ENCODE data around the gene LSM6. TPM values are rescaled to one million over a fixed set of nuclear protein-coding genes. Genes with fewer than 3 reads are reported as not detected.

LSM6 gene
- total RNA-seq, 1 experiment from 2014 or later: 41.4 TPM

GRCh38 chr4:146190456-146190855, 14.9 kb downstream of the LSM6 start:
- no peaks in the 10 kb centered on the region for H3K4me1 Mint-ChIP-seq (ENCODE audit: insufficient read depth, unreplicated experiment)
- CTCF ChIA-PET: no interaction called here

DNA sequence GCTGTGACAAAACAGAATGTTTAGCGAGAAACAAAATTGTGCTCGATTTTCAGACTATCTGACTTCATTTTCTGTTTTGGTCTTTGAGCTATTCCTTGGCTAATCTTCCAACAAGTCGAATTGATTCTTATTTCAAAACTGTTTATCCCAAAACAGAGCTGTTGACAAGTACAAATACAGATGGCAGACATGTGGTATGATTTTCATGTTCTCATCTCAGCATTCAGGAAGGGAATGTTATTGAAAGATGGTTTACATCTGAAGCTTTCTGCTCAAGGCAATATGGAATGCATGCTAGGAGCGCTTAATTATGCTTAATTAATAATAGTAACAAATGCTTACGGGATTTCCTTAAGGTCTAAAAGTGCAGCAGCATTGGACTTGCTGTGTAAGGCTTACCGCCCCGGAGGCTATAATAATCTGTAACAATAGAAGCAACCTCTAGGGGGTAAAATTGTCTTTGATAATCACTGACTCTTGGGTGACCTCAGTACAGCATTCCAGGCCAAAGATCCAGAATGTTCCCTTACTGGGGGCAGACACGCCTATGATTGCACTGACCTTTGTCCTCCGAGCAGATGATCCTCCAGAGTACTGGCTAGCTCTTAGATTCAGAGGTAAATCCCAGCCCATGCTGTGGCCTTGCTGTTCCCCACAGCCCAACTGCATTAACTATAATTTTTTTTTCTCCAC, 16.4 kb downstream of the LSM6 start:
- CTCF ChIA-PET: interaction anchor here (0.7 kb wide), 1 partner anchor 608 kb away, joined by 3 read pairs; no protein-coding TSS in a partner anchor
- DNase-seq (ENCODE audit: unreplicated experiment): no peak
- no peaks in the 10 kb centered on the region for H3K27me3 Mint-ChIP-seq (ENCODE audit: insufficient read depth, unreplicated experiment)
- BruUV-seq (replicated peaks): no TSS peak
- H3K4me3 Mint-ChIP-seq (ENCODE audit: unreplicated experiment): no peak overlapping the region
- peaks cover 41% of the 10 kb centered on the region for H3K36me3 Mint-ChIP-seq (ENCODE audit: insufficient read depth, unreplicated experiment)
- H3K27ac Mint-ChIP-seq (ENCODE audit: low read depth, unreplicated experiment): peak overlapping the region; percentile 39
- intact Hi-C loops (cut with micrococcal nuclease): no loop called here
- TF ChIP-seq, protein P1, sequence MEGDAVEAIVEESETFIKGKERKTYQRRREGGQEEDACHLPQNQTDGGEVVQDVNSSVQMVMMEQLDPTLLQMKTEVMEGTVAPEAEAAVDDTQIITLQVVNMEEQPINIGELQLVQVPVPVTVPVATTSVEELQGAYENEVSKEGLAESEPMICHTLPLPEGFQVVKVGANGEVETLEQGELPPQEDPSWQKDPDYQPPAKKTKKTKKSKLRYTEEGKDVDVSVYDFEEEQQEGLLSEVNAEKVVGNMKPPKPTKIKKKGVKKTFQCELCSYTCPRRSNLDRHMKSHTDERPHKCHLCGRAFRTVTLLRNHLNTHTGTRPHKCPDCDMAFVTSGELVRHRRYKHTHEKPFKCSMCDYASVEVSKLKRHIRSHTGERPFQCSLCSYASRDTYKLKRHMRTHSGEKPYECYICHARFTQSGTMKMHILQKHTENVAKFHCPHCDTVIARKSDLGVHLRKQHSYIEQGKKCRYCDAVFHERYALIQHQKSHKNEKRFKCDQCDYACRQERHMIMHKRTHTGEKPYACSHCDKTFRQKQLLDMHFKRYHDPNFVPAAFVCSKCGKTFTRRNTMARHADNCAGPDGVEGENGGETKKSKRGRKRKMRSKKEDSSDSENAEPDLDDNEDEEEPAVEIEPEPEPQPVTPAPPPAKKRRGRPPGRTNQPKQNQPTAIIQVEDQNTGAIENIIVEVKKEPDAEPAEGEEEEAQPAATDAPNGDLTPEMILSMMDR (IDR thresholded peaks at IDR 0.05; ENCODE audit: unreplicated experiment): no peak
- POLR2A ChIA-PET: no interaction called here
- no peaks in the 10 kb centered on the region for H3K4me1 Mint-ChIP-seq (ENCODE audit: insufficient read depth, unreplicated experiment)
- no peaks in the 10 kb centered on the region for H3K9me3 Mint-ChIP-seq (ENCODE audit: unreplicated experiment)

More at GRCh38 chr4:146190456-146190855, 14.9 kb downstream of the LSM6 start:
- Mint-ChIP-seq H3K27me3 (ENCODE audit: insufficient read depth, unreplicated experiment) (no peaks in the 10 kb centered on the region), H3K4me3 (ENCODE audit: unreplicated experiment) (no peak overlapping the region), H3K27ac (ENCODE audit: low read depth, unreplicated experiment) (no peak overlapping the region), H3K36me3 (ENCODE audit: insufficient read depth, unreplicated experiment) (peaks cover 52% of the 10 kb centered on the region), H3K9me3 (ENCODE audit: unreplicated experiment) (no peaks in the 10 kb centered on the region)
- POLR2A ChIA-PET: no interaction called here
- DNase-seq (ENCODE audit: unreplicated experiment): no peak
- BruUV-seq (replicated peaks): no TSS peak
- intact Hi-C loops (cut with micrococcal nuclease): no loop called here
- TF ChIP-seq, protein P1 (IDR thresholded peaks at IDR 0.05; ENCODE audit: unreplicated experiment): no peak

- Mint-ChIP-seq H3K4me3 (ENCODE audit: unreplicated experiment) (no peak overlapping the region), H3K27me3 (ENCODE audit: insufficient read depth, unreplicated experiment) (no peaks in the 10 kb centered on the region), H3K36me3 (ENCODE audit: insufficient read depth, unreplicated experiment) (peaks cover 28% of the 10 kb centered on the region), H3K9me3 (ENCODE audit: unreplicated experiment) (no peaks in the 10 kb centered on the region), H3K4me1 (ENCODE audit: insufficient read depth, unreplicated experiment) (no peaks in the 10 kb centered on the region), H3K27ac (ENCODE audit: low read depth, unreplicated experiment) (no peak overlapping the region)
- TF ChIP-seq, protein P1 (IDR thresholded peaks at IDR 0.05; ENCODE audit: unreplicated experiment): no peak
- POLR2A ChIA-PET: no interaction called here
- no TSS peak for BruUV-seq (replicated peaks)
- DNase-seq (ENCODE audit: unreplicated experiment): no peak
- intact Hi-C loops (cut with micrococcal nuclease): no loop called here
- CTCF ChIA-PET: interaction anchor here (0.6 to 0.7 kb wide), 2 partner anchors 16 to 1409 kb away, joined by 3 to 4 read pairs; no protein-coding TSS in a partner anchor
These were observed 18.1 kb downstream of the LSM6 start for GRCh38 chr4:146193628-146194027.

GRCh38 chr4:146194212-146194611, 18.7 kb downstream of the LSM6 start:
- POLR2A ChIA-PET: interaction anchor here (0.7 kb wide), 1 partner anchor 18 kb away, joined by 3 read pairs; the partner anchor contains the start of gene LSM6
- intact Hi-C loops (cut with micrococcal nuclease): no loop called here
- no peaks in the 10 kb centered on the region for H3K27me3 Mint-ChIP-seq (ENCODE audit: insufficient read depth, unreplicated experiment)

More at GRCh38 chr4:146194212-146194611, 18.7 kb downstream of the LSM6 start:
- no peak for DNase-seq (ENCODE audit: unreplicated experiment)
- TF ChIP-seq, protein P1 (IDR thresholded peaks at IDR 0.05; ENCODE audit: unreplicated experiment): no peak
- Mint-ChIP-seq H3K4me3 (ENCODE audit: unreplicated experiment) (no peak overlapping the region), H3K9me3 (ENCODE audit: unreplicated experiment) (no peaks in the 10 kb centered on the region), H3K4me1 (ENCODE audit: insufficient read depth, unreplicated experiment) (no peaks in the 10 kb centered on the region), H3K27ac (ENCODE audit: low read depth, unreplicated experiment) (no peak overlapping the region), H3K36me3 (ENCODE audit: insufficient read depth, unreplicated experiment) (peaks cover 23% of the 10 kb centered on the region)
- BruUV-seq (replicated peaks): no TSS peak
- CTCF ChIA-PET: interaction anchor here (0.6 kb wide), 2 partner anchors 30 to 1409 kb away, joined by 3 to 4 read pairs; no protein-coding TSS in a partner anchor
